Measurements from ENCODE around the gene UPK3B.
"Not testable (repeated sequence)": the region's sequence is repeated elsewhere in the genome, so short reads cannot be mapped to it uniquely, and the experiment has no call there.

The UPK3B gene

GRCh38 chr7:76565001-76565400 lies 54.6 kb downstream of the UPK3B start:
- H3K4me3 ChIP-seq; H3K9me3 ChIP-seq; H3K36me3 ChIP-seq (replicated peaks); H3K4me1 ChIP-seq; DNase-seq (ENCODE audit: low spot score in 2 of 2); H3K27me3 ChIP-seq (ENCODE audit: low read depth); in situ Hi-C loops (cut with MboI; ENCODE audit: low sequenced_read_pairs): not testable (repeated sequence)
